Astrocyte of the spinal cord (primary cell): Measurements from ENCODE around the gene ANKRD2.

Source experiments
- DNase-seq: peaks from one replicate; pipeline ENCODE4 v3.0.0; 2011; ENCODE audit warnings: low read depth, low spot score
- H3K4me3 ChIP-seq: 2 replicates; pipeline ENCODE4 v1.5.1; 2011; ENCODE audit warnings: low read depth, mild to moderate bottlenecking, low read length, moderate library complexity
- CTCF ChIP-seq: IDR thresholded peaks from 2 replicates; pipeline ENCODE4 v1.5.1; 2012; ENCODE audit warnings: low read depth, mild to moderate bottlenecking, low read length, inconsistent platforms
- in situ Hi-C: cut with HindIII; loops from 2 replicates; pipeline ENCODE4 v1.10.0; 2017; ENCODE audit warnings: low sequenced_read_pairs

The ANKRD2 gene

GRCh38 chr10:97597778-97598177 lies 25.2 kb downstream of the ANKRD2 start:
- TF ChIP-seq CTCF = no peak
- in situ Hi-C loops = no loop called here
- no peak overlapping the region for H3K4me3 ChIP-seq
- DNase-seq = no peak

GRCh38 chr10:97598407-97599271 lies 26.1 kb downstream of the ANKRD2 start:
- DNase-seq = no peak
- no peak for TF ChIP-seq CTCF
- in situ Hi-C loops = no loop called here
- H3K4me3 ChIP-seq = no peak overlapping the region

- in situ Hi-C loops = no loop called here
- TF ChIP-seq CTCF = no peak
- H3K4me3 ChIP-seq = no peak overlapping the region
- DNase-seq = no peak
Observed at GRCh38 chr10:97599272-97599619, 26.7 kb downstream of the ANKRD2 start.

- no peak for TF ChIP-seq CTCF
- in situ Hi-C loops = no loop called here
- no peak for DNase-seq
- no peak overlapping the region for H3K4me3 ChIP-seq
Observed at GRCh38 chr10:97600616-97601015, 28.0 kb downstream of the ANKRD2 start.

- H3K4me3 ChIP-seq = no peak overlapping the region
- no peak for TF ChIP-seq CTCF
- in situ Hi-C loops = no loop called here
- DNase-seq = no peak
Observed at GRCh38 chr10:97601268-97602215, 29.0 kb downstream of the ANKRD2 start.

- no peak for DNase-seq
- no peak overlapping the region for H3K4me3 ChIP-seq
- no peak for TF ChIP-seq CTCF
- in situ Hi-C loops = no loop called here
Observed at GRCh38 chr10:97607095-97607636, 34.6 kb downstream of the ANKRD2 start.
